SK-N-SH (cell line): ENCODE data around the gene OXT.

ENCODE experiments used
- EZH2phosphoT487 ChIP-seq: fragments of 200-600 bp; sonication (generic); IDR thresholded peaks from 2 replicates; pipeline ENCODE4 v1.6.1; 2017; ENCODE audit warnings: low read depth, mixed run types, mild to moderate bottlenecking, antibody characterized with exemption, moderate library complexity, borderline replicate concordance
- JUND ChIP-seq: IDR thresholded peaks from 2 replicates; pipeline ENCODE4 v1.4.0; 2012
- POLR2AphosphoS5 ChIP-seq: IDR thresholded peaks from 2 replicates; pipeline ENCODE4 v1.6.1; 2012; ENCODE audit warnings: low read depth, low read length
- SMC3 ChIP-seq: IDR thresholded peaks from 2 replicates; pipeline ENCODE4 v1.6.1; 2012; ENCODE audit warnings: low read depth, low read length, improper control_type of control experiment
- YY1 ChIP-seq: IDR thresholded peaks from 2 replicates; pipeline ENCODE4 v1.4.0; 2012; ENCODE audit warnings: low read depth, mild to moderate bottlenecking
- TF ChIP-seq, protein P1 (sequence below): fragments of 200-600 bp; sonication (generic); IDR thresholded peaks from 2 replicates; pipeline ENCODE4 v1.6.1; 2017; ENCODE audit warnings: antibody characterized with exemption, mild to moderate bottlenecking, moderate library complexity
- TF ChIP-seq, protein P2 (sequence below): IDR thresholded peaks from 2 replicates; pipeline ENCODE4 v1.4.0; 2012; ENCODE audit warnings: low read depth, borderline replicate concordance
- TF ChIP-seq, protein P3 (sequence below): IDR thresholded peaks from 2 replicates; pipeline ENCODE4 v1.6.1; 2012; ENCODE audit warnings: mild to moderate bottlenecking, low read depth, low read length, moderate library complexity

DNA sequence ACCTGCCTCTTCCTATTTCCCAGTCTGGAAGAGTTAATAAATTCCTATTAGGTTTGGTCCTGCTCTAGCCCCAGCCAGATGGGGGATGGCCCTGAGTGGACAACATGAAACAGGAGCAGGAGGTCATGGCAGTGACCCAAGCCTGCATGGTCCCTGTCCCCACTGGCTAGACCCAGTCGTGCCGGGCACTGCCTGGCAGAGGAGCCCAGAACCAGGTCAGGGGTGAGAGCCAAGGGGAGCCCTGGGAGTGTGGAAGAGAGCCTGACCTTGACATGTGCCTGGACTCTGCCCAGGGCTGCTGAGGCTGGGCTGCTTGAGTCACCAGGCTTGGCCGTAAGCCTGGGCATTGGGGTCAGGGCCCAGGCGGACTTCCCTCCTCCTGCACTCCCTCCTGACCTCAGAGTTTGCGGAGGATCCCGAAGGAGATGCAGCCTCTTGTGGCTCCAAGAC is 9.5 kb downstream of the OXT start:
- TF ChIP-seq, protein P1, sequence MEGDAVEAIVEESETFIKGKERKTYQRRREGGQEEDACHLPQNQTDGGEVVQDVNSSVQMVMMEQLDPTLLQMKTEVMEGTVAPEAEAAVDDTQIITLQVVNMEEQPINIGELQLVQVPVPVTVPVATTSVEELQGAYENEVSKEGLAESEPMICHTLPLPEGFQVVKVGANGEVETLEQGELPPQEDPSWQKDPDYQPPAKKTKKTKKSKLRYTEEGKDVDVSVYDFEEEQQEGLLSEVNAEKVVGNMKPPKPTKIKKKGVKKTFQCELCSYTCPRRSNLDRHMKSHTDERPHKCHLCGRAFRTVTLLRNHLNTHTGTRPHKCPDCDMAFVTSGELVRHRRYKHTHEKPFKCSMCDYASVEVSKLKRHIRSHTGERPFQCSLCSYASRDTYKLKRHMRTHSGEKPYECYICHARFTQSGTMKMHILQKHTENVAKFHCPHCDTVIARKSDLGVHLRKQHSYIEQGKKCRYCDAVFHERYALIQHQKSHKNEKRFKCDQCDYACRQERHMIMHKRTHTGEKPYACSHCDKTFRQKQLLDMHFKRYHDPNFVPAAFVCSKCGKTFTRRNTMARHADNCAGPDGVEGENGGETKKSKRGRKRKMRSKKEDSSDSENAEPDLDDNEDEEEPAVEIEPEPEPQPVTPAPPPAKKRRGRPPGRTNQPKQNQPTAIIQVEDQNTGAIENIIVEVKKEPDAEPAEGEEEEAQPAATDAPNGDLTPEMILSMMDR = no peak
- TF ChIP-seq POLR2AphosphoS5 (no peak), YY1 (no peak), JUND (no peak), SMC3 (no peak), EZH2phosphoT487 (no peak)
- TF ChIP-seq, protein P2, sequence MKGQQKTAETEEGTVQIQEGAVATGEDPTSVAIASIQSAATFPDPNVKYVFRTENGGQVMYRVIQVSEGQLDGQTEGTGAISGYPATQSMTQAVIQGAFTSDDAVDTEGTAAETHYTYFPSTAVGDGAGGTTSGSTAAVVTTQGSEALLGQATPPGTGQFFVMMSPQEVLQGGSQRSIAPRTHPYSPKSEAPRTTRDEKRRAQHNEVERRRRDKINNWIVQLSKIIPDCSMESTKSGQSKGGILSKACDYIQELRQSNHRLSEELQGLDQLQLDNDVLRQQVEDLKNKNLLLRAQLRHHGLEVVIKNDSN = no peak
- TF ChIP-seq, protein P3, sequence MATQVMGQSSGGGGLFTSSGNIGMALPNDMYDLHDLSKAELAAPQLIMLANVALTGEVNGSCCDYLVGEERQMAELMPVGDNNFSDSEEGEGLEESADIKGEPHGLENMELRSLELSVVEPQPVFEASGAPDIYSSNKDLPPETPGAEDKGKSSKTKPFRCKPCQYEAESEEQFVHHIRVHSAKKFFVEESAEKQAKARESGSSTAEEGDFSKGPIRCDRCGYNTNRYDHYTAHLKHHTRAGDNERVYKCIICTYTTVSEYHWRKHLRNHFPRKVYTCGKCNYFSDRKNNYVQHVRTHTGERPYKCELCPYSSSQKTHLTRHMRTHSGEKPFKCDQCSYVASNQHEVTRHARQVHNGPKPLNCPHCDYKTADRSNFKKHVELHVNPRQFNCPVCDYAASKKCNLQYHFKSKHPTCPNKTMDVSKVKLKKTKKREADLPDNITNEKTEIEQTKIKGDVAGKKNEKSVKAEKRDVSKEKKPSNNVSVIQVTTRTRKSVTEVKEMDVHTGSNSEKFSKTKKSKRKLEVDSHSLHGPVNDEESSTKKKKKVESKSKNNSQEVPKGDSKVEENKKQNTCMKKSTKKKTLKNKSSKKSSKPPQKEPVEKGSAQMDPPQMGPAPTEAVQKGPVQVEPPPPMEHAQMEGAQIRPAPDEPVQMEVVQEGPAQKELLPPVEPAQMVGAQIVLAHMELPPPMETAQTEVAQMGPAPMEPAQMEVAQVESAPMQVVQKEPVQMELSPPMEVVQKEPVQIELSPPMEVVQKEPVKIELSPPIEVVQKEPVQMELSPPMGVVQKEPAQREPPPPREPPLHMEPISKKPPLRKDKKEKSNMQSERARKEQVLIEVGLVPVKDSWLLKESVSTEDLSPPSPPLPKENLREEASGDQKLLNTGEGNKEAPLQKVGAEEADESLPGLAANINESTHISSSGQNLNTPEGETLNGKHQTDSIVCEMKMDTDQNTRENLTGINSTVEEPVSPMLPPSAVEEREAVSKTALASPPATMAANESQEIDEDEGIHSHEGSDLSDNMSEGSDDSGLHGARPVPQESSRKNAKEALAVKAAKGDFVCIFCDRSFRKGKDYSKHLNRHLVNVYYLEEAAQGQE = no peak
